IMR-90 (cell line): ENCODE data around the gene NMUR2. TPM values are rescaled to one million over a fixed set of nuclear protein-coding genes. Genes with fewer than 3 reads are reported as not detected.

Experiments
- ATAC-seq: fragments of 200-7000 bp; cut with Tn5 transposase; 2 replicates; pipeline ENCODE4 v1.9.1; 2020; ENCODE audit warnings: low read depth, mild to moderate bottlenecking, moderate library complexity
- BruUV-seq: library from RNA; stranded (reverse); fragments of 400-500 nt; replicated peaks from 2 replicates; lab custom pipeline; 2021; lab: Mats Ljungman, UMichigan
- CTCF ChIA-PET: fragments of 300-600 bp; formaldehyde crosslinking; extraction: SDS; loops from one replicate; lab custom pipeline; 2021; ENCODE audit warnings: antibody characterized with exemption; lab: Yijun Ruan, JAX
- POLR2A ChIA-PET: fragments of 300-600 bp; sonication (Branson Sonifier 250); formaldehyde crosslinking; loops from one replicate; lab custom pipeline; 2022; ENCODE audit warnings: antibody characterized with exemption; ENCODE audit not compliant: unreplicated experiment; lab: Charles Lee
- DNase-seq: peaks from one replicate; pipeline ENCODE4 v3.0.0; 2013
- H2AFZ ChIP-seq: replicated peaks from 2 replicates; pipeline ENCODE3; 2013; ENCODE audit warnings: low read length, mild to moderate bottlenecking; ENCODE audit not compliant: poor library complexity
- H2AK5ac ChIP-seq: 2 replicates; pipeline ENCODE4 v1.6.1; 2013; ENCODE audit warnings: low read depth, low read length, inconsistent platforms
- H2AK9ac ChIP-seq: replicated peaks from 2 replicates; pipeline ENCODE3; 2013; ENCODE audit warnings: mild to moderate bottlenecking, low read depth, low read length, moderate library complexity; ENCODE audit not compliant: poor library complexity
- H2BK120ac ChIP-seq: 2 replicates; pipeline ENCODE4 v1.6.1; 2013; ENCODE audit warnings: low read depth, low read length, inconsistent platforms
- H2BK15ac ChIP-seq: 3 replicates; pipeline ENCODE4 v1.6.1; 2013; ENCODE audit warnings: low read depth, low read length, inconsistent platforms
- H2BK20ac ChIP-seq: 2 replicates; pipeline ENCODE4 v1.6.1; 2013; ENCODE audit warnings: low read depth, mild to moderate bottlenecking, inconsistent platforms, low read length, moderate library complexity
- H2BK5ac ChIP-seq: 2 replicates; pipeline ENCODE4 v1.6.1; 2013; ENCODE audit warnings: mild to moderate bottlenecking, low read depth, low read length, inconsistent platforms; ENCODE audit not compliant: poor library complexity, severe bottlenecking
- H3K14ac ChIP-seq: replicated peaks from 2 replicates; pipeline ENCODE4 v1.6.1; 2013; ENCODE audit warnings: low read depth, low read length, inconsistent platforms
- H3K18ac ChIP-seq: 2 replicates; pipeline ENCODE4 v1.6.1; 2013; ENCODE audit warnings: low read depth, low read length, control low read depth
- H3K23ac ChIP-seq: 2 replicates; pipeline ENCODE4 v1.6.1; 2013; ENCODE audit warnings: low read depth, low read length, inconsistent platforms
- H3K27ac ChIP-seq: 2 replicates; pipeline ENCODE4 v1.5.1; 2013; ENCODE audit warnings: mild to moderate bottlenecking, control low read depth, low read length; ENCODE audit not compliant: insufficient read depth
- H3K27me3 ChIP-seq: 2 replicates; pipeline ENCODE4 v1.6.1; 2013; ENCODE audit warnings: low read length; ENCODE audit not compliant: control insufficient read depth, insufficient read depth
- H3K36me3 ChIP-seq: 2 replicates; pipeline ENCODE4 v1.6.1; 2013; ENCODE audit warnings: low read length, mixed read lengths; ENCODE audit not compliant: control insufficient read depth, insufficient read depth
- H3K4ac ChIP-seq: 2 replicates; pipeline ENCODE4 v1.6.1; 2013; ENCODE audit warnings: low read depth, low read length, inconsistent platforms
- H3K4me1 ChIP-seq: 2 replicates; pipeline ENCODE4 v1.6.1; 2013; ENCODE audit warnings: low read length, mixed read lengths; ENCODE audit not compliant: control insufficient read depth, insufficient read depth
- H3K4me2 ChIP-seq: 2 replicates; pipeline ENCODE4 v1.6.1; 2013; ENCODE audit warnings: low read depth, mild to moderate bottlenecking, control low read depth, low read length, moderate library complexity
- H3K4me3 ChIP-seq: 2 replicates; pipeline ENCODE4 v1.5.1; 2013; ENCODE audit warnings: low read depth, mild to moderate bottlenecking, control low read depth, low read length, moderate library complexity; ENCODE audit not compliant: insufficient read depth
- H3K56ac ChIP-seq: 2 replicates; pipeline ENCODE4 v1.6.1; 2013; ENCODE audit warnings: low read length, inconsistent platforms; ENCODE audit not compliant: insufficient read depth; ENCODE audit errors: extremely low read depth
- H3K79me1 ChIP-seq, 2 experiments: 2 replicates each; pipeline ENCODE4 v1.6.1; 2013; ENCODE audit warnings: low read length in 2 of 2, inconsistent platforms in 1 of 2, low read depth in 1 of 2
- H3K9ac ChIP-seq: 2 replicates; pipeline ENCODE4 v1.6.1; 2013; ENCODE audit warnings: low read depth, low read length, control low read depth
- H3K9me1 ChIP-seq: 2 replicates; pipeline ENCODE4 v1.6.1; 2013; ENCODE audit warnings: low read length, inconsistent platforms; ENCODE audit not compliant: insufficient read depth
- H3K9me3 ChIP-seq: 2 replicates; pipeline ENCODE4 v1.6.1; 2013; ENCODE audit warnings: low read length; ENCODE audit not compliant: control insufficient read depth, insufficient read depth
- H4K20me1 ChIP-seq: 2 replicates; pipeline ENCODE4 v1.6.1; 2013; ENCODE audit warnings: low read length, inconsistent platforms; ENCODE audit not compliant: insufficient read depth
- H4K5ac ChIP-seq: 2 replicates; pipeline ENCODE4 v1.6.1; 2013; ENCODE audit warnings: mild to moderate bottlenecking, low read depth, low read length, control low read depth
- H4K8ac ChIP-seq, 2 experiments: 2 replicates each; pipeline ENCODE4 v1.6.1; 2013; ENCODE audit warnings: low read depth in 2 of 2, low read length in 2 of 2, control low read depth in 1 of 2, inconsistent platforms in 1 of 2
- H4K91ac ChIP-seq: 2 replicates; pipeline ENCODE4 v1.6.1; 2013; ENCODE audit warnings: low read depth, low read length, inconsistent platforms; ENCODE audit not compliant: insufficient read depth
- BHLHE40 ChIP-seq: fragments of 150-350 bp; IDR thresholded peaks from 2 replicates; pipeline ENCODE4 v1.6.1; 2016; ENCODE audit warnings: mild to moderate bottlenecking, low read depth, low read length
- CHD1 ChIP-seq: IDR thresholded peaks from 2 replicates; pipeline ENCODE4 v1.6.1; 2012; ENCODE audit warnings: low read depth, low read length, improper control_type of control experiment
- MAFK ChIP-seq: IDR thresholded peaks from 2 replicates; pipeline ENCODE4 v1.6.1; 2012; ENCODE audit warnings: low read depth, low read length, improper control_type of control experiment
- MAZ ChIP-seq: IDR thresholded peaks from 2 replicates; pipeline ENCODE4 v1.6.1; 2012; ENCODE audit warnings: low read depth, mild to moderate bottlenecking, low read length, improper control_type of control experiment, moderate library complexity, borderline replicate concordance
- MXI1 ChIP-seq: IDR thresholded peaks from 2 replicates; pipeline ENCODE4 v1.6.1; 2012; ENCODE audit warnings: low read depth, mild to moderate bottlenecking, low read length, moderate library complexity, borderline replicate concordance
- POLR2A ChIP-seq: IDR thresholded peaks from 2 replicates; pipeline ENCODE4 v1.6.1; 2012; ENCODE audit warnings: mild to moderate bottlenecking, low read depth, low read length
- RAD21 ChIP-seq: IDR thresholded peaks from 2 replicates; pipeline ENCODE4 v1.6.1; 2012; ENCODE audit warnings: low read length, improper control_type of control experiment
- RFX5 ChIP-seq: IDR thresholded peaks from 2 replicates; pipeline ENCODE4 v1.8.0; 2012; ENCODE audit warnings: low read depth, mild to moderate bottlenecking, low read length, moderate library complexity
- USF2 ChIP-seq: fragments of 150-350 bp; IDR thresholded peaks from 2 replicates; pipeline ENCODE4 v1.6.1; 2017; ENCODE audit warnings: mild to moderate bottlenecking, antibody characterized with exemption, low read length, low read depth
- dilution Hi-C: fragments of 300-500 bp; cut with HindIII; formaldehyde crosslinking; loops from one replicate; pipeline ENCODE4 v1.14.3; 2018; ENCODE audit warnings: low sequenced_read_pairs; ENCODE audit not compliant: unreplicated experiment
- in situ Hi-C: fragments of 300-500 bp; cut with MboI; formaldehyde crosslinking; loops from 3 replicates; pipeline ENCODE4 v1.14.3; 2019; ENCODE audit warnings: low sequenced_read_pairs, inconsistent platforms, mixed read lengths
- intact Hi-C: fragments of 100-400 bp; cut with micrococcal nuclease; formaldehyde crosslinking; loops from 2 replicates; pipeline ENCODE4 v1.10.0; 2022
- polyA plus RNA-seq, 3 experiments: library from polyadenylated mRNA; depleted of rRNA; stranded (reverse); fragments of >200 nt; gene quantifications; 2 replicates each; pipeline ENCODE4 v1.2.3, GENCODE V29; 2012; ENCODE audit warnings: low replicate concordance in 1 of 3
- total RNA-seq: library from RNA; depleted of rRNA; stranded (reverse); fragments of >200 nt; gene quantifications from 2 replicates; pipeline ENCODE4 v1.2.3, GENCODE V29; 2012

Gene NMUR2
- total and polyA plus RNA-seq, 2 of the 4 experiments (the other 2 are of a cell fraction): not detected

GRCh38 chr5:152364899-152365298 is 40.2 kb downstream of the NMUR2 start:
- H3K27me3 ChIP-seq: no peaks in the 10 kb centered on the region
- H2BK20ac ChIP-seq: no peak overlapping the region
- H3K18ac ChIP-seq: no peak overlapping the region
- H3K4me1 ChIP-seq: no peaks in the 10 kb centered on the region
- no peak overlapping the region for H4K8ac ChIP-seq
- H3K9me3 ChIP-seq: peaks cover 2% of the 10 kb centered on the region; the same call in 1 of the 2 replicates
- CTCF ChIA-PET: no interaction called here
- BruUV-seq: no TSS peak
- H4K5ac ChIP-seq: no peak overlapping the region
- dilution Hi-C loops: no loop called here
- no peak overlapping the region for H2BK15ac ChIP-seq
- no peak overlapping the region for H3K27ac ChIP-seq
- no peak for TF ChIP-seq MAZ
- no peak for TF ChIP-seq POLR2A
- TF ChIP-seq USF2: no peak
- TF ChIP-seq MAFK: no peak
- no peak for TF ChIP-seq RFX5
- no peak for TF ChIP-seq CHD1
- no peak for TF ChIP-seq RAD21
- no peak for TF ChIP-seq MXI1
- TF ChIP-seq BHLHE40: no peak
- no peak overlapping the region for H2AK9ac ChIP-seq
- DNase-seq (no peak), ATAC-seq (no peak)
- in situ Hi-C loops: no loop called here
- H3K79me1 ChIP-seq: no peaks in the 10 kb centered on the region
- no peaks in the 10 kb centered on the region for H3K9me1 ChIP-seq
- no peak overlapping the region for H2BK120ac ChIP-seq
- H3K4ac ChIP-seq: no peak overlapping the region
- H3K36me3 ChIP-seq: no peaks in the 10 kb centered on the region
- intact Hi-C loops: no loop called here
- H4K91ac ChIP-seq: no peak overlapping the region
- H3K9ac ChIP-seq: no peak overlapping the region
- H3K23ac ChIP-seq: no peak overlapping the region
- POLR2A ChIA-PET: no interaction called here
- H3K4me3 ChIP-seq: no peak overlapping the region
- H2AK5ac ChIP-seq: no peak overlapping the region
- no peak overlapping the region for H3K56ac ChIP-seq
- no peak overlapping the region for H2BK5ac ChIP-seq
- no peak overlapping the region for H3K14ac ChIP-seq
- no peak overlapping the region for H2AFZ ChIP-seq
- no peak overlapping the region for H3K4me2 ChIP-seq
- no peaks in the 10 kb centered on the region for H4K20me1 ChIP-seq
